ENCODE data around the gene UHMK1.
"Not testable (repeated sequence)": the region's sequence is repeated elsewhere in the genome, so short reads cannot be mapped to it uniquely, and the experiment has no call there.

- not testable (repeated sequence) for TF ChIP-seq POLR2A (IDR thresholded peaks at IDR 0.05; ENCODE audit: low read depth, low read length); TAF1 (IDR thresholded peaks at IDR 0.05; ENCODE audit: low read depth, low read length); POLR2AphosphoS5 (IDR thresholded peaks at IDR 0.05; ENCODE audit: low read depth, low read length); SPI1 (IDR thresholded peaks at IDR 0.05; ENCODE audit: low read depth, low read length); PAX5 (IDR thresholded peaks at IDR 0.05; ENCODE audit: insufficient read depth, low read length, severe bottlenecking); POU2F2 (IDR thresholded peaks at IDR 0.05; ENCODE audit: low read depth, low read length)
Observed at GRCh38 chr1:162454361-162454760, 43.3 kb upstream of the UHMK1 start.

All from GM12891 (cell line).